AG20443 (cell line): ENCODE measurements around the gene CDC40.
"Not testable (repeated sequence)": the region's sequence is repeated elsewhere in the genome, so short reads cannot be mapped to it uniquely, and the experiment has no call there.

ENCODE experiments used
- DNase-seq: peaks from one replicate; pipeline ENCODE4 v3.0.0; 2012; ENCODE audit warnings: low spot score, mixed read lengths

The CDC40 gene

DNA sequence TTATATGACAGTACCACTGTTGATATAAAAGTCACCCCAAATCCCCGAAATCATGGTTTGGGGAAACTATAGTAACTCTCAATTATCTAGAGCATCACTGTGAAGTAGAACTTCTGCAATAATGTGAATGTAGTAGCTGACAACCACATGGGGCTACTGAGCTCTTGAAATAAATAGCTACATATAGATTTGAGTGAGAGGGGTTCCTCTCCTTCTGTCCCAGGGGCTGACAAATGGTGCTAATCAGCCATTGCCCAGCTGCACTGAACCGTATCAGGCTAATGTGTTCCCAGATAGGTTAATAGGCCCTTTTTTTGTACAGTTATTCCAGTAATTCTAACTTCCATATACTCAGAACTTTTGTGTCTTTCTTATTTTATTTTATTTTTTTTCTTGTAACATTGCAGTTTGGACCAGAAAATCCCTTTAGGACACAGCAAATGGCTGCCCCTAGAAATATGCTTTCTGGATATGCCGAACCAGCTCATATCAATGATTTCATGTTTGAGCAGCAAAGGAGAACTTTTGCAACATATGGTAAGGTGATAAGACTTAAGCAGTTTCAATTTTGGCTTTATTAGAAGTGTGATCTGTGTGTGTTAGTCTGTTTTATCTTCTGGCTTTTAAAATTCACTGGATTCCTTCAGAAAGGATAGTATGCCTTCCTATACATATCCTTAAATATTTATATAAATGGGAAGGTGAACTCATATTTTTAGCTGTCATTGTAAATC, 21.1 kb downstream of the CDC40 start:
- no peak for DNase-seq

GRCh38 chr6:110207652-110208051, 27.4 kb downstream of the CDC40 start:
- DNase-seq: no peak

DNA sequence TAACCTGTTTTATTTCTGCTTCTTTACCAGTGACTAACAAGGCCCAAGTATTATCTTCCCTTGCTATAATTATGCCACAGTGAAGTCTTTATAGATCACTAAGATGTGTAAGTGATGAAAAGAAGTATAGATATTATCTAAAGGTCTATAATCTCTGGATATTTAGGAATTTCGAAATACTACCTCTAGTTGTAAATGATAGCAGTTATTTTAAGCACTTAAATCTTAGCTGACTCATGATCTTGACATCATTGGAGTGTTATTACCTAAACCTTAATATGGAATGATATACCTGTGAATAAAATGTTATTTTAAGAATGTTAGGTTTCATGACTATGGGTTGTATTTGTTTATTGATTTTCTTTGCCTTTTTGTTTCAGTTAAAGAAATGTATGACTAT, 31.5 kb downstream of the CDC40 start:
- DNase-seq: no peak

GRCh38 chr6:110214338-110214737, 34.1 kb downstream of the CDC40 start:
- DNase-seq: no peak

DNA sequence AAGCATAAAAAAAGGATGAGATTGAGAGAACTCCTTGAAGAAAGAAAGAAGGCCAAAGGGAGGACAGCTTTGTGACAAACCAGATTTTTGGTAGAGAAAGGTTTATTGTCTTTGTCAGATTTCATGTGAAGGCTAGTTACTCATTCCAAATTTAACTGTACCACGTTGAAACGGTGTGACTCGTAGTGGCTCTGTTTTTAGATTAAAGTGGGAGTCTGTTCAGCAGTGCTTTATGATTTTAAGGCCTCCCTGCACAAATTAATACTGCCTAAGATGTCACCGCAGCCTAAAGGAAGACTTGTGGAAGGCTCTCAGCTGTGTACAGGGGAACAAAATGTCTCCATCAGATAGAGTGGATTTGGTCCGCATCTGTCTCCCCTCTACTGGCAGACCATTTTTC, 35.9 kb downstream of the CDC40 start:
- DNase-seq: no peak

DNA sequence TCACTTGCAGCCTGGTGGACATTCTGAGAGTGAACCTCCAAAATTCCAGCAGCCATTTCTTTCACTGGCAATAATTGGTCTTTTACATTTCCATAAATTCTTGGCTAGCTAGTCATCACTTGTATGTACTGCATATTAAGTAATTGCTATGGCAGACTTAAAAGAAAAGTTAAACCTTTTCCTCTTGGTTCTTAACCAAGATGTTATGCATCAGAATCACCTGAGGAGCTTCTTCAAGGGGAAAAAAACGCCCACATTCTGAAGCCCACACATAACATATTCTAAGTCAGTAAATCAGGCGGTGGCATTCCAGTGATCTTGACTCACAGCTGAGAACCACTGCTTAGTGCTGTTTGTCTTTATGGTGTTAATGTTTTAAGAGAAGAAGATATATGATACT, 37.0 kb downstream of the CDC40 start:
- DNase-seq: peak; percentile 7

DNA sequence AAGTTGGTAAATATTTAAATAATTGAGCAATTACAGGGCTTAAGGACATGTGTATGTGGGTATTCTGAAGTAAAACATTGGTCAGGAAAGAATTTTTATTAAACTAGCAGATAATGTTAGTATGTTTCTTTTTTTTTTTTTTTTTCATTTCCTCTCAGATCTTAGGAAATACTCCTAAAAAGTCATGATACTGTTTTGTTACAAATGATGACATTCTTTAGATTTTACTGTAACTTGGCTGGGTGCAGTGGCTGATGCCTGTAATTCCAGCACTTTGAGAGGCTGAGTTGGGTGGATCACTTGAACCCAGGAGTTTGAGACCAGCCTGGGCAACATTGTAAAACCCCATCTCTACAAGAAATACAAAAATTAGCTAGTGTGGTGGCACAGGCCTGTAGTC, 41.5 kb downstream of the CDC40 start:
- no peak for DNase-seq

- DNase-seq: no peak
Measured at GRCh38 chr6:110226261-110226660, 46.0 kb downstream of the CDC40 start.

DNA sequence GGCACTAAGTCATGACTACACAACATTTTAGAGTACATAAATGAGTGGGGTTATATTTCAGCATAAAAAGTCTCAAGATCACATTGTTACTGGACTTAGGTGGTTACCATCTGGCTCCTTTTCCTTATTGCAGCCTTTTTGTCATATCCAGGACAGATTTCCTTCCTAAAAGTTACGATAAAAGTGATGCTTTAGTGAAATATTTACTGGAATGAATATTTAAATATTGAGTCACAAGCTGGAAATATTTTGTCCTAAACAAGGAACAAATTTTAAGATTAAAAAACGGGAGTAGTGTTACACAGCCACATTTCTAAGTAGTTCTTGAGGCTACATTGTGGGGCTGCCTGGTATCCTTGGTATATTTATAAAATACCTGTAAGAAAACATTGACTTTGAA, 52.2 kb downstream of the CDC40 start:
- peak; percentile 40 for DNase-seq

DNA sequence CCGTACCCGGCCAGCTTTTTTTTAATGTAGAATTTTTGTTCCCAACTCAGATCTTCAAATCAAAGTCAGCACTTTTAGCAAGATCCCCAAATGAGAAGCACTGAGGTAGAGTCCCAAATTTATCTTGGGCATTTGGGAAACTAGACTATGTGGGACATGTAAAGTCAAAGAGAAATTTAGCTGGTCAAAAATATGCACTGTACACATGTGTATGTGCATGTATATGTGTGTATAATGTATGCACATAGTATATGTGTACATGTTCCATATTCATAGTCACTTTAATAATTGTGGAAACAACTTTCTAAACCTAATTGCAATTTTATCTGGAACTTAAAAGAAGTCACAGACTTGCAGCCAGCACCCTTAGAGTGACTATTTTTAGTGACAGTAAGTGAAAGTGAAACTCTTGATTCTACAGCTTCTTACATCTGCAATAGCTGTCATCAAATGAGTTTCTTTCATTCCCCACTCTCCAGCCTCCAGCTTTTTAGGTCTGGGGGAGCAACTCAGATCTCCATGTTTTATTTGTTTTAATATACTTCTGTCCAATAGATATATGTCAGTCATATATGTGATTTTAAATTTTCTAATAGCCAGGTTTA, 53.6 kb downstream of the CDC40 start:
- DNase-seq: peak; percentile 30

DNA sequence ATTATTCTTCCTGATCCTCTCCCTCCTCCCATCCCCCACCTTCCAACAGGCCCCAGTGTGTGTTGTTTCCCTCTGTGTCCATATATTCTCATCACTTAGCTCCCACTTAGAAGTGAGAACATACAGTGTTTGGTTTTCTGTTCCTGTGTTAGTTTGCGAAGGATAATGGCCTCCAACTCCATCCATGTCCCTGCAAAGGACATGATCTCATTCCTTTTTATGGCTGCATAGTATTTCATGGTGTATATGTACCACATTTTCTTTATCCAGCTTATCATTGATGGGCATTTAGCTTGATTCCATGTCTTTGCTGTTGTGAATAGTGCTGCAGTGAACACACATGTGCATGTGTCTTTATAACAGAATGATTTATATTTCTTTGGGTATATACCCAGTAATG, 55.8 kb downstream of the CDC40 start:
- not testable (repeated sequence) for DNase-seq

GRCh38 chr6:110239526-110240274, 59.5 kb downstream of the CDC40 start:
- DNase-seq: no peak

DNA sequence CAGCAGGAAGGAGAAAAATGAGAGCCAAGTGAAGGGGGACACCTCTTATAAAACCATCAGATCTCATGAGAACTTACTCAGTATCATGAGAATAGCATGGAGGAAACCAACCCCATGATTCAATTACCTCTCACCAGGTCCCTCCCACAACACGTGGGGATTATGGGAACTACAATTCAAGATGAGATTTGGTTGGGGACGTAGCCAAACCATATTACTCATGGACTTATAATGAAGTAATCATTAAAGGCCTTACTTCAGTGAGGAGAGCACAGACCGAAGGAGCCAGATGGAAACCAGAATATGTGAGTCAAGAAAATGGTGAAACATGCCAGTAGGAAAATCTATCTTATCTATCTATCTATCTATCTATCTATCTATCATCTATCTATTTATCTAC, 64.4 kb downstream of the CDC40 start:
- not testable (repeated sequence) for DNase-seq

DNA sequence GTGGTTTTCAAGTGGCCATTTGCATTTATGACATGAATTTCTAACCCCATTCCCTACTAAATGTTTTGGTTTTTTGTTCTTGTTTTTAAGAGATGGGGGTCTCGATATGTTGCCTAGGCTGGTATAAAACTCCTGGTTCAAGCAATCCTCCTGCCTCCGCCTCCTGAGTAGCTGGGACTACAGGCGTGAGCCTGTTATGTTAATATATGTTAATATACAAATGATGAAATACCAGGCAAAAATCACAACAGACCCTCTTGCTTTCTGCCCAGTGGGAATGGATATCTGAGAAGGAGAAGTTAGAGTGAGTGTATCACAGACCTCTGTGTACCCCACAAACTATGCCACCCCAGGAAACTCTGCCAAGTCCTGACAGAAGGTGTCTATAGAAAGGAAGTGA, 66.2 kb downstream of the CDC40 start:
- DNase-seq: no peak

GRCh38 chr6:110246900-110247546, 66.8 kb downstream of the CDC40 start:
- no peak for DNase-seq

DNA sequence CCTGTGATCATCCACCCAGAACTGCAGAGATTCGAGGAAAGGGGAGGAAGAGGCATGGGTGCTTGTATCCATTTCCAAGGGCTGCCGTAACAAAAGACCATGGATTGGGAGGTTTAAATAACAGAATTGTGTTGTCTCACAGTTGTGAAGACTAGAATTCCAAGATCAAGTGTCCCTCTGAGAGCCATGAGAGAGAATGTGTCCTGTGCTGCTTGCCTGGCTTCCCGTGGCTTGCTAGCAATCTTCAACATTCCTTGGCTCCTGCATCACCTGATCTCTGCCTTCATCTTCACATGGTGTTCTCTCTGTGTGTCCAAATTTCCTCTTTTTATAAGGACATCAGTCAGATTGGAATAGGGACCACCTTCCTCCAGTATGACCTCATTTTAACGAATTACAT, 69.8 kb downstream of the CDC40 start:
- DNase-seq: no peak

- no peak for DNase-seq
Measured at GRCh38 chr6:110250838-110251237, 70.6 kb downstream of the CDC40 start.

DNA sequence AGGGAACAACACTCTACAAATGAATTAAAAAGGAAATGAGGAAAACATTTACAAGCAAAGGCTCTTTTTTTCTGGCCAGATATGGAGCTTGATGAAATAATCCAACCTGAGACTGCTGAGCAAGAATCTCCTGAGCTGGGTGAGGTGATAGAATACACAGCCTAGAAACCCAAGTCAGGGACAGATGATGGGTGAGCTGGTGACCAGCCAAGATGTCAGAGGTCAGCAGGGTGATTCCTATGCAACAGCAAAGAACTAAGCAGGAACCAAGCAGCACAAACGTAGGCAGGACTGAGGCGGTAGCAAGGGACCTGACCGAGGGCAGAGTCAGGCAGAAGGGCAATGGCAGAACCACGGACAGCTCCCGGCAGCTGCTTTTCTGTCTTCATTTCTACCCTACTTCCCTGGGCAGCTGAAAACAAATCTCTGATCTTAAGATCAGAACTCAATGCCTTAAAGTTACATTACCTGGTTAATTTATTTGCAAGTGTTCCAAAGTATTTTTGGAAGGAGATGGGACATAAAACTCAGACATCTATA, 75.1 kb downstream of the CDC40 start:
- DNase-seq: peak; percentile 72

DNA sequence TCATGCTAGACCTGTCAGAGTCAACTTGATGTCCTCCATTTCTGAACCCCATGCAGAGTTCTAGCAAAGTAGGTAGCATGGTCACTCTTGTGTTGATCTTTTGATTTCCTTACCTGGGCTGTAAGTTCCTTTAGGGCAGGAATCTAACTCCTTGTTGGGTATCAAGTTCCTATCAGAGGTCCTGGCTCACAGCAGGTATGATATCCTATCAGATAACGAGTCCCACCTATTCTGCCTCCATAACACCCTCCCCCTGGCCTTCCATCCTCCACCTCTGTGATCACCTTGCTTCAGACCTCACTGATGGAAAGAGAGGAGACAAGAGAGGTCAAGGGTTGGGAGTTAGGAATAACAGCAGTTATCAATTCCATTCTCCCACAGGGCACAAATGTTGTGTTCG, 76.1 kb downstream of the CDC40 start:
- no peak for DNase-seq

GRCh38 chr6:110265273-110265672, 85.0 kb downstream of the CDC40 start:
- no peak for DNase-seq

DNA sequence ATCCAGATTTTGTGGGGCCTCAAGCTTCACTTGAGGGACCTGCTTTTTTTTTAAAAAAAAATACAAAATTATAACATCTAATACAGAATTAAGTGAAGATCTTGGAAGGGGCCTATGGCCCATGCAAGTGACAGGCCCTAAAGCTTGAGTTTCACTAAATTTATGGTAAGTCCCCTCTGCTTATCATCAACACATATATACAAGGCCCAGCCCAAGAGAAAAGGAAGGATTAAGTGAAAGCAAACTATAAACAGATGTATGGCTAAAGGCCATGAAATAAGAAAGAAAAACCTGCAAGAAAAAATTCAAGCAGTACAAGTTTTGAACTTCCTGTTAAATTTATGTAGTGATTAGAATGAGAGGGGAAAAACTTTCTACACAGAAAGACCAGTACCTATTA, 86.8 kb downstream of the CDC40 start:
- DNase-seq: no peak

GRCh38 chr6:110269623-110270022, 89.4 kb downstream of the CDC40 start:
- DNase-seq: no peak

DNA sequence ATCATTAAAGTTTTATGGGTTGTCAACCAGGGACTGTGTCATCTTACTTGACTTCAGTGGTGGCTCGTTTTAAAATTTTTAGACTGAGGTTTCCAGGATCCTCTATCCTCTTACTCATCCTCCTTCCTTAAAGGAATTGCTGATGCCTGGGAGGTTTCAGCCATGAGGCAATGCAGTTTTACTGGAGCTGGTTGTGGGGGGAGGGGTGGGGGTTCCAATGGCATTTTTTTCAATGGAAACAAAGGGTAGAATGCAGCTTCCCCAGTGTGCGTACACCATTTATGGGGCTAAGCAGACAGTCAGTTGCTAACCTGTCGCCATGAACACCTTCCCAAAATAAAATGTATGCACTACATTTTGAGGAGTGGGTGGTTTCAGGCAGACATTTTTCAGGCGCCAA, 89.9 kb downstream of the CDC40 start:
- DNase-seq: peak; percentile 23
